ENCODE data around the gene SLC41A3. TPM values are rescaled to one million over a fixed set of nuclear protein-coding genes. Genes with fewer than 3 reads are reported as not detected.
"Not testable (repeated sequence)": the region's sequence is repeated elsewhere in the genome, so short reads cannot be mapped to it uniquely, and the experiment has no call there.

SLC41A3 gene
- total RNA-seq, 1 donor from 2014 or later, result 99.1 TPM

GRCh38 chr3:126107203-126107939 lies 23.4 kb upstream of the SLC41A3 start:
- DNase-seq (ENCODE audit: low read depth), result no peak

DNA sequence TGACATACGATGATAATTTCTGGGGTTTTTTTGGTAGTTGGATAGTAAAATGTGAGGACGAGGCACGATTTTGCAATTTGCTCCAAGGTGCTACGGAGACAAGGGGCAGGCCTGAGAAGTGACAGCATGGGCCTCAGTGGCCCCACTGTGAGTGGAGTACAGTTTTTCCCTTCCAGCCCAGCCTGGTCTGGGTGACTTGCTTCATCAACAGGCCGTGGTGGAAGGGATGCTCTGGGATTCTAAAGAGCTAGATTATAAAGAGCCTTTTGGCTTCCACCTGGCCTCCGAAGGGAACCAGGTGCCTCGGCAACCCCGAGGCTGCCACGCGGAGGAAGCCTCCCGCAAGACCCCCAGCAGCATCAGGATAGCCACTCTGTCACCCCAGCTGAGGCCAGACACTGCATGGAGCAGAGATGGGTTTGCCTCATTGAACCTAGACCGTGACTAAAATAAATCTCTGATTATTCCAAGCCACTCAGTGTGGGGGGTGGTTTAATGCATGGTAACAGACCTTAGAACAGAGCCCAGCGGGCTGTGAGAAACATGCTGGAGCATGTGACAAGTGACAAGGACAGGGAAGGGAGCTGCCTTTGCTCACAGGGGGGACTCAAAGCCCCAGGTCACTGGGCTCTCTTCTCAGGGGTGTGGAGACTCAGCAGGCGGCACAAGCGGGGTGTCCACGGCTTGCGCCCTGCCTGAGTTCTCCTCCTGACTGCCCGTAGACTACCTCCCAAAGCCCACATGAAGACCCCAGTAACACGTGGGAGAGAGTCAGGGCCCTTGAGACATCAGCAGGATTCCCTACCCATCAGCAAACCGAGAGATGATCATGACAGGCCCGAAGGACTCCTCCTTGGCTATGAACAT lies 22.6 kb upstream of the SLC41A3 start:
- no peak for DNase-seq (ENCODE audit: low read depth)

GRCh38 chr3:126105691-126106187 lies 21.8 kb upstream of the SLC41A3 start:
- no peak for DNase-seq (ENCODE audit: low read depth)

- DNase-seq (ENCODE audit: low read depth), result peak; percentile 35
Observed at GRCh38 chr3:126104742-126105605, 21.1 kb upstream of the SLC41A3 start.

DNA sequence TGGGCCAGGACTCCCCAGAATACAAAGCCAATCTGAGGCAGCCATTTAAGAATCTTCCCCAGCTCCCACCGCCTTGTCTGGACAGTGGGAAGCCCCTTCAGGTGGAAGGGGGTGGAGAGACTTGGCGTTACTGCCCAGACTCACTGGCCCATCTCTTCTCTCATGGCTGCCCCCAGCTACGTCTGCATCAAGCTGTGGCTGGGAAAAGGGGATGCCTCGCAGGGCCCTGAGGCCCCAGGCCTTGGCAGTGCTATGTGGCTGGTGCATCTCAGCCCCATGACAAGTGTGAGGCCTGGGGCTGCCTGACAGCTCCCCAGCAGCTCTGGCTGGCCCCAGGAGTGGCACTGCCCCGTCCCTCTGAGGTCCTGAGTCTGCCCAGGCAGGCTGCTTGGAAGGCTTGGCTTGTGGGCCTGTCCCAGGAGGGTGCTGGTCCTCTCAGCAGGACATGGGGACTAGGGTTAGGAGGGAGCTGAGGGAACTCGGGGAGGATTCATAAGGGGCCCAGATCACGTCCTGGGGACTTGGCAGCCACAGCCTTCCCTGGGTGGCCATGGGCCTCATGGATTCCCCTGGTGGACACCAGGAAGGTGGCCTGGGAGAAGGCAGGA lies 20.2 kb upstream of the SLC41A3 start:
- DNase-seq (ENCODE audit: low read depth), result no peak

DNA sequence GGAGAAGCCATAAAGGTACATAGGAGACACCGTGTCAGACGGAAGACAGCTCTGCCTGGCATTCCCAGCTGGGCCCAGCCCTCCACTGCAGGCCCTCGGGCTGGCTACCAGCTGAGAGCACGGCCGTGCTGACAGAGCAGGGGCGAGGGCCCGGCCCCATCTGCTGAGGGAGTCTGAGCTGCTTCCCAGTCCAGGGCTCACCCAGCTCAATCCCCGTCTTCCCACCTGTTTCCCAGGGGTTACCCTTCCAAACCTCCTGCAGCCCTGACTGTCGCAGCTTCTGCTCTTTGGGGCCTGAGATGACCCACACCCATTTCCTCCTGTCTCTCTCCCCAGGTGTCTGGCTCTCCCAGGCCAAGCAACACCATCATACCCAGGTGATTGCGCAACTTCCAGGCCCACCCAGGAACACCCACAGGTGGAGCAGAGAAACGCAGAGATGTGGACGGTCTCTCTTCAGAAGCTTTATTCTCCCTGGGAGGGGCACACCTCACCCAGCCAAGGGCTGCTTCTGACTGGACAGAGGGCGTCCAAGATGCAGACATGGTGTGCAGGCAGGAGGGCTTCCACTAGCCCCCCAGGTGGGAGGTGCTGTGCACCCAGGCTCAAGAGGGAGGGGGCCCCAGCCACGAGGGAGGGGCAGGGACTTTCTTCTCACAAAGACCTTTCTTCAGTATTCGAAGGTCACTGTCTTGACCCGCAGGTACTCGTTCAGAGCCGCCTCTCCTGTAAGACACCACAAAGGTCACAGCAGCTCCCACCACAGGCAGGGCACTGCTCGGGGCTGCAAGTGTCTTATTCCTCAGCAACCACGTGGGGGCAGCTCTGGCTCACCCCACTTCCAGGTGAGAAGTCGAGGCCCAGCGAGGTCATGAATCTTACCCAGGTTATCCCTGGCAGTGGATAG lies 19.4 kb upstream of the SLC41A3 start:
- no peak for DNase-seq (ENCODE audit: low read depth)

GRCh38 chr3:126102530-126102951 lies 18.6 kb upstream of the SLC41A3 start:
- peak; percentile 73 for DNase-seq (ENCODE audit: low read depth)

DNA sequence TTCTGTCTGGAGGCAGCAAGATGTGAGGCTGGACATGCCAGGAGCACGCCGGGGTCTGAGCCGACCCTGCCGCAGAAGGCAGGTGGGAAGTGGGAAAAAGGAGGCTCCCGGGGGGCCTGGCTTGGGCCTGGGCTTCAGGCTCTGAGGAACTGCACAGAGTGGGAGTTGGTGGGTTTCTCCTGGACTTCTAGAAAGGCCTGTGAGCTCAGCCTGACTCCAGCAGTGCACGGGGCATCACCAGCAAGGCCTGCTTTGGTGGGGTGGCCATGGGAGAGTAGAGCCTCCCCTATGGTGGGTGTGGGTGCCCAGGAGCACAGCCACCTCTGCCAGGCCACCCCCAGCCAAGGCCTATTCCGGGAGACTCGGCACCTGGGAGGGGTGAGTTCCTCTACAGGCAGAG lies 18.1 kb upstream of the SLC41A3 start:
- DNase-seq (ENCODE audit: low read depth), result no peak

DNA sequence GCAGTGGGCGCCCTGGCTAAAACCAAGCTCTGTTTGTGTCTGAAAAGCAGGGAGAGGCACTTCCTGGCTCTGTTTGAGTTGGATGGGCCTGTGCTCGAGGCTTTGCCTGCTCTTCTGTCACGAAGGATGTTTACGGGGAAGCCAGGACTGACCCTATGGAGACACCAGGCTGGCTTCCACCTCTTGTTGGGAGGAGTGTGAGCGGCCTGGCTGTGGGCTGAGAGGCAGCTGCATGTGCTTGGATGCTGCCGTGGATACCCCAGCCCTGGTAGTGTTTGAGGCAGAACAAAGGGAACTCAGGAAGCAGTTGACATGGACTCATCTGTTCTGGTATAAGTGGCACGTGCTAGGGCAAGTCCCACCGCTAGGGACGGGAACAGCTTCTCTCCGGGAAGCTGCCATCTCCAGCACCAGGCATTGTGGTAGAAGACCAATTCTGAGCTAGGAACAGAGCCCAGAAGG lies 17.6 kb upstream of the SLC41A3 start:
- DNase-seq (ENCODE audit: low read depth), result peak; percentile 14

DNA sequence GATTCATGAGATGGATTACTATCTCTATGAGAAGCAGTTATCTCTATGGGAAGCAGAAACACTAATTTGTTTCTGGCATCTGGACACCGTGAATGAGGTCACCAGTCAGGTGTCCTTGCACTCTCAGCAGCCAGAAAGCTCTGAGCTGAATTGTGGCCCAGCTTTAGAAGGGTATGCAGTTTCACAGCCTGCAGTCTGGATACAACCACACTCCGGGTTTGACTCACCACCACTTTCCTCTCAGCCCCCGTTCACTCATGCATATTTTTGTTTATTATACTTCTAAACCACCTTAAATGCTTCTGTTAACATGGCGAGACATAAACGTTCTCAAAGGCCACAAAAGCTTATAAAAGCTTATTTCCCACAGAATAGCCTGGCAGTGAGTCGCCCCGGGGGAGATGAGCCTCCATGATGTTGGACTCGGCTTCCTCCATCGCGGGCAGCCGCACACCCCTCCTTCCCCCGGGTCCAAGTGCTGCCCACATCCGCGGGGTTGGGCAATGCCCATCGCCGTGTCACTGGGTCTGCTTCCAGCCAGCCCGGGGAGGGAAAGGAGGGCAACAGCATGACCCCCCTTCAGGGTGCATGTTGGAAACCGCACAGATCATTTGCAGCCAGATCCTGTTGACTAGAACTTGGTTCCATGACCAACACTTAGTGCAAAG lies 16.8 kb upstream of the SLC41A3 start:
- DNase-seq (ENCODE audit: low read depth), result peak; percentile 82

DNA sequence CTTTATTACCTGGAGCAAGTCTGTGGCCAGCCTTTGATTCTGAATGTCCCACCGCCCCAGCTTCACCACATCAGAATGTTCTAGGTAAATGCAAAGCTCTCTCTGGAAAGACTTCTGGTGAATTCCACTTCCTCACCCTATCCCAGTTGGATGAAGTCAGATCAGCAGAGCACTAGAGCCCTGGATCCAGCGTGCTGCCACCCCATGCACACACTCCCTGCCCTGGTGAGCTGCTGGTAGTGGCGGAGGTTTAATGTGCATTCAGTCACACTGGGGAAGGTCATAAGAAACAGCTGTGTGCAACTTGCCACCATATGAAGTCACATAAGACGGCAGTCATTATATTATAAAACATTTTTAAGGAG lies 16.3 kb upstream of the SLC41A3 start:
- DNase-seq (ENCODE audit: low read depth), result no peak

DNA sequence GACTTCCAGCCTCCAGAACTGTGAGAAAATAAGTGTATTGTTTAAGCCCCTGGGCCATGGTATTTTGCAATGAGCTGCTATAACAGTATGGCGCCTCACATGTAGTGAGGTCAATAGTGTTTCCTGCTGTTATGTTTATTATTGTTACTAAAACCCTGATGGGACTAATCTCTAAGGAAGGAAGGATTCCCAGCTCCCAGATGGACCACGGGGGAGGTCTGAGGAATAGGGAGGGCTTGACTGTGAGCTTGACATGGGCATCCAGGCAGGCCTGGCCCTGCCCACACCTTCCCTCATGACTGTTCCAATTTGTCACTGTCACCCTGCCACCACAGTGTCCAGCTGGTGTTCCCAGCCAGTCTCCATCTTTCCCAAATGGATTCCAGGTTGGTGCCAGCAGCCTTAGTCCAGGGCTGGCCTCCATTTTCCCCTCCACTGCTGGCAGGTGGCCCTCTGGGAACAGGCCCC lies 14.5 kb upstream of the SLC41A3 start:
- DNase-seq (ENCODE audit: low read depth), result peak; percentile 90

GRCh38 chr3:126097801-126098200 lies 13.9 kb upstream of the SLC41A3 start:
- DNase-seq (ENCODE audit: low read depth), result no peak

- DNase-seq (ENCODE audit: low read depth), result not testable (repeated sequence)
Observed at GRCh38 chr3:126096274-126096673, 12.3 kb upstream of the SLC41A3 start.

- not testable (repeated sequence) for DNase-seq (ENCODE audit: low read depth)
Observed at GRCh38 chr3:126092128-126092527, 8.2 kb upstream of the SLC41A3 start.

DNA sequence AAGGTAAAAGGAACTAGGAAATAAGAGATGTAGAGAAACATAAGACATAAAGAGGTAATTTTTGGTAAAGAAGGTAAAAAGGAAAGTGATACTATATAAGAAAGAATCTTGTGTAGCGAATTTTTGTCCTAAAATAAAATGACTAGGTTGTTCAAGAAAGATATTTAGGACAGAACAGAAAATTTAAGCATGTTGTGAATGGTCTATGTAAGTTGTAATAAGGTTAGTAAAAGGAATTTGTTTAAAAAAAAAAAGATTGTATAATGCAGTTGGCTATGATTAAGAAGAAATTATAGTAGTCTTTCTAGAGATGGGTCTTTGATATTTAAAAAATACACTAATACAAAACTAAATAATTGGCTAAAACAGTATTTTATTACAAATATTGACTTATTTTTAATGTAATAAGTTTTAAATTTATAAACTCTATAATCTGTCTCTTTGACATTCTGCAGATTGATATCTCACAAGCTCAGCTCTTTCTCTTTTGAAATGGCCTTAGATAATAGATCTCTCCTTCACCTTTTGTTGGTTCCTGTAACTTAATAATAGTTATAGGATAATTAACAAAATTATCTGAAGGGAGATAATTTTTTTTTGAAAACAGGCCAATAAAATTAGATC lies 3.7 kb upstream of the SLC41A3 start:
- no peak for DNase-seq (ENCODE audit: low read depth)

- no peak for DNase-seq (ENCODE audit: low read depth)
Observed at GRCh38 chr3:126085841-126086240, 1.9 kb upstream of the SLC41A3 start.

GRCh38 chr3:126085276-126085675 lies 1.4 kb upstream of the SLC41A3 start:
- no peak for DNase-seq (ENCODE audit: low read depth)

GRCh38 chr3:126084768-126085180 lies 850 bp upstream of the SLC41A3 start:
- no peak for DNase-seq (ENCODE audit: low read depth)
